NCI-H2196 treated with DMSO at 0.1 percent for 48 hours (cell line): Measurements from ENCODE around the gene NGF.
"Not testable (repeated sequence)": the region's sequence is repeated elsewhere in the genome, so short reads cannot be mapped to it uniquely, and the experiment has no call there.

Source experiments
- DNase-seq: peaks from one replicate; lab custom pipeline; 2025; ENCODE audit not compliant: unreplicated experiment; lab: John Stamatoyannopoulos, UW

Gene NGF

GRCh38 chr1:115337633-115338456, at the start of gene NGF:
Gene NGF (minus strand): TSS chr1:115338249. CDS start chr1:115286795, 51,454 bp downstream.
- no peak for DNase-seq

- not testable (repeated sequence) for DNase-seq
Observed at GRCh38 chr1:115383455-115383854, 45.4 kb upstream of the NGF start.

GRCh38 chr1:115379943-115380342, 41.9 kb upstream of the NGF start:
- no peak for DNase-seq

GRCh38 chr1:115377411-115377810, 39.4 kb upstream of the NGF start:
- no peak for DNase-seq

- DNase-seq: no peak
Observed at GRCh38 chr1:115374598-115374997, 36.5 kb upstream of the NGF start.

- no peak for DNase-seq
Observed at GRCh38 chr1:115373305-115373704, 35.3 kb upstream of the NGF start.

GRCh38 chr1:115365738-115366137, 27.7 kb upstream of the NGF start:
- no peak for DNase-seq

GRCh38 chr1:115364780-115365155, 26.7 kb upstream of the NGF start:
- no peak for DNase-seq

- no peak for DNase-seq
Observed at GRCh38 chr1:115364046-115364779, 26.2 kb upstream of the NGF start.

GRCh38 chr1:115363171-115363570, 25.1 kb upstream of the NGF start:
- DNase-seq: no peak

- DNase-seq: not testable (repeated sequence)
Observed at GRCh38 chr1:115360505-115361129, 22.6 kb upstream of the NGF start.

GRCh38 chr1:115359787-115360452, 21.9 kb upstream of the NGF start:
- DNase-seq: not testable (repeated sequence)

GRCh38 chr1:115356356-115356755, 18.3 kb upstream of the NGF start:
- no peak for DNase-seq

GRCh38 chr1:115355069-115355468, 17.0 kb upstream of the NGF start:
- DNase-seq: no peak

- DNase-seq: no peak
Observed at GRCh38 chr1:115351143-115351542, 13.1 kb upstream of the NGF start.

GRCh38 chr1:115348636-115349035, 10.6 kb upstream of the NGF start:
- DNase-seq: no peak

- DNase-seq: no peak
Observed at GRCh38 chr1:115347282-115347681, 9.2 kb upstream of the NGF start.

- no peak for DNase-seq
Observed at GRCh38 chr1:115343200-115343737, 5.2 kb upstream of the NGF start.

GRCh38 chr1:115341948-115342347, 3.9 kb upstream of the NGF start:
- DNase-seq: no peak

GRCh38 chr1:115340879-115341278, 2.8 kb upstream of the NGF start:
- no peak for DNase-seq

GRCh38 chr1:115338457-115338820, 390 bp upstream of the NGF start:
- no peak for DNase-seq
